HG02870 (cell line): ENCODE measurements around the gene HOMER2.
A peak's percentile ranks its signal among the peaks of the same experiment; 100 is the strongest.
"Not testable (repeated sequence)": the region's sequence is repeated elsewhere in the genome, so short reads cannot be mapped to it uniquely, and the experiment has no call there.

Source experiments
- ATAC-seq: cut with Tn5 transposase; IDR thresholded peaks from one replicate; pipeline ENCODE4 v1.9.1; 2021; ENCODE audit warnings: mild to moderate bottlenecking, moderate library complexity; ENCODE audit not compliant: unreplicated experiment

HOMER2 gene

DNA sequence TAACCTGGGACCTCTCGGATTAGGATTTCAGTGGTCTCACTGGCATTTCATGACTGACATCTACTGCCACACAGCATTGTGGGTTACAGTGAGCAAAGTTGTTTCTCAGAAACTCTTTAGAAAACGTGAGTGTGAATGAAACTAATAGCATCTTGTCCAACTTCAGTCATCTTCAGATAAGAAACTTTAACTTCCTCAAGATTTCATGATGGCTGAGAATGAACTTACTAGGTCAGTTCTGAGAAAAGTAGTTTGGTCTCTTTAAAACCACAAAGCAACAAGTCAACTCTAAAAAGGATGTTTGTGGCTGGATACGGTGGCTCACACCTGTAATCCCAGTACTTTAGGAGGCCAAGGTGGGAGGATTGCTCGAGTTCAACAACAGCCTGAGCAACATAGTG, 14.2 kb upstream of the HOMER2 start:
- ATAC-seq, result peak; percentile 89

DNA sequence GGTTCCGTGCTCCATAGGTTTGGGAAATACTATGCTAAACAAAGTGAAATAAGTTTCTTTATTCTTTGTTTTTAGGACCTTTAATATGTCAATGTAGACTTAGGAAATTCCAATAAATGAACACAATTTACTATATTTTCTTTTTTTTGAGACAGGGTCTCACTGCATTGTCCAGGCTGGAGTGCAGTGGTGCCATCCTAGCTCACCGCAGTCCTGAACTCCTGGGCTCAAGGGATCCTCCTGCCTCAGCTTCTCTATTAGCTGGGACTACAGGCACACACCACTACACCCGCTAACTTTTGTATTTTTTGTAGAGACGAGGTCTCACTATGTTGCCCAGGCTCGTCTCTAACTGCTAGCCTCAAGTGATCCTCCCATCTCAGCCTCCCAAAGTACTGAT, 12.4 kb upstream of the HOMER2 start:
- no peak for ATAC-seq

- no peak for ATAC-seq
Measured at GRCh38 chr15:82963471-82964341, 11.2 kb upstream of the HOMER2 start.

- no peak for ATAC-seq
Measured at GRCh38 chr15:82960766-82961165, 8.2 kb upstream of the HOMER2 start.

DNA sequence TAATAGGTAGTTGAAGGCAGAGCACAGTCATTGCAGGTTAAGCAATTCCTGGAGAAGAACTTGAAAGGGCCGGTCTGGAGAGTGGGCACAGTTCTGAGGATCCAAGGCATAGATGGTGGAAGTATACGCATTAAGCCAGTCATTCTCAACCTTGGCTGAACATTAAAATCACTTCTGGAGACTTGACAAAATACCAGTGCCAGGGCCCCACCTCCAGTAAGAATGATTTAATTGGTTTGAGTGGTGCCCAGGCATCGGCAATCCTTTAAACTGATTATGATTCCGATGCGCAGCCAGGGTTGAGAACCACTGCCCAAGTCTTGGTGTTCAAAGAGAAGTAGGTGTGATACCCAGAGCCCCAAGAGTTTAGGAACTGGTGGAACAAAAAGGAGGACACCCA, 6.9 kb upstream of the HOMER2 start:
- ATAC-seq, result no peak

DNA sequence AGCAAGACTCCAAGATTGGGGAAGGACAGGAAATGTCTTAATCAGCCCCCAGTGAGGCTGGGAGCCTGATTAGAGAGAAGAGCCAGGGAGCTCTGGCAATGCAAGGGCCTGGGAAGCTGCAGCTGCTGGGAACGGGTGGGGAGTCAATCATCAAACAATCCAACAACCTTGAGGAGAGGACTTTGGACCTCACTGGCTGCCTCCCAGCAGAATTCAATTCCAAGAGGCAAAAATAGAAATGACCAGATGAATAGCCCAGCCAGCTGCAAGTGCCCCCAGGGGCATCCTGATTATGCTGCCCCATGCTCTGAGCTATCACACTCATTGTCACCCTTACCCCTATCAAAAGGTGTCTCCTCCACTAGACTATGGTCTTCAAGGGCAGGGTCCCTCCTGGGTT, 6.1 kb upstream of the HOMER2 start:
- ATAC-seq, result no peak

GRCh38 chr15:82951472-82952157, 905 bp downstream of the HOMER2 start:
- ATAC-seq, result no peak

DNA sequence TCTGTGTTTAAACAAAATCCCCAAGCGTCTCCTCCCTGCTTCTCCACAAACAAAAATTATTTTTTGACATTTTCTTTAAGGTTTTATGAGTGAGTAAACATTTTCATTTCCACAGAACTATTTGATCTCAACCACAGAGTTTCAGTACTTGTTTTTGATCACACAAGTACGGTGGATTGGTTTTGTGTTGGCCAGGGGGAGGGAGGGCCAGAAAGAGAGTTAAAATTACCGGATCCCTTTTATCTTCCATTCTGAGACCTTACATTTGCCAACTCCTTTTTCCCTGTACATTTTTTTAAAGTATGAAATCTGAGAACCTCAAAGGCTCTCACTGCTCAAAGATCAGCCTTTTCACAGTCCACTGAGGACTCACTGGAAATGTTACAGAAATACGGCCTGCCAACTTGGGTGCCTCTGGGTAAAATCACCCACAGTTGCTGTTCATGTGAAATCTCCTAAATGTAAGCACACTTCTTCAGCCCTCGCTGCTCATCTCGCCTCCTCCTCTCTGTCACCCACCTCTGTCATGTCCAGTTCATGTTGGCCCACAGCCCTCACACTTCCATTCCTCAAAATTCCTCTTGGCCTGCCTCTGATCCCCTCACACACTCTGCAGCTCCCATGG, 1.7 kb downstream of the HOMER2 start:
- peak; percentile 67 for ATAC-seq

- peak; percentile 23 for ATAC-seq
Measured at GRCh38 chr15:82950295-82950694, 2.2 kb downstream of the HOMER2 start.

GRCh38 chr15:82946155-82946701, 6.3 kb downstream of the HOMER2 start:
- no peak for ATAC-seq

- ATAC-seq, result no peak
Measured at GRCh38 chr15:82945326-82945725, 7.2 kb downstream of the HOMER2 start.

DNA sequence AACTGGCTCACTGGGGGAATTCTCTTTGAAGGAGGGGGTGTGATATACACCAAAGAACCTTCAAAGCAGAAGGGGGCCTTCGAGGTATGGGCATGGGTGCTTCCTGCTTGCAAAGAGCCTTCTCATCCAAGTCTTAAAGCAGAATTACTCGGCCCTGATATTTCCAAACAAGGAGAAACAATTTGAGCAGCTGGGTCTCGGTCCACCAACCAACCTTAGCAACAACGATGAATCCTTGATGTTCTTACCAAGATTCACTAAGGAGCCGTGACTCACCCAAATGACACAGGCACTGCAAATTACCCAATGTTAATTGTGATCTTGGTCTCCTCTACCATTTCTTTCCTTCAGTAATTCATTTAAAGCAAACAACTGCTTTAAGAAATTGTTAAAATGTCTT, 7.7 kb downstream of the HOMER2 start:
- ATAC-seq, result no peak

- no peak for ATAC-seq
Measured at GRCh38 chr15:82944056-82944455, 8.5 kb downstream of the HOMER2 start.

GRCh38 chr15:82943176-82943575, 9.3 kb downstream of the HOMER2 start:
- no peak for ATAC-seq

DNA sequence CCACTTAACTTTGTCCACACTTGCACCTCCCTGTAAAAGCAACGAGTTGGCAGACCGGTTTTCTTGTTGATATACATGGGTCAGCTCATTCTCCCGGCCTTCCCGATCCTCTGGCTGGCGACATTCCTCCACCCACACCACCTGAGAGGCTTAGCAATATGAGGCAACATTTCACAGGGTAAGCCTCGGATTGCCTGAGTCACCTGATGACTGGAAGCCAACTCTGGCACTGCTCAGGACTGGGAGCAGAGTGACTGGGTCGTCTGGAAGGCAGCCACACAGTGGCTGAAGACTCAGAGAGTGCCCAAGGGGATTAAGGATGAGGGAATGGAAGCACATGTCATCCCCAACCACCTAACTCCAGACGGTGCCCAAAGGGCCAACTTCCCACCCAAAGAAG, 9.8 kb downstream of the HOMER2 start:
- no peak for ATAC-seq

DNA sequence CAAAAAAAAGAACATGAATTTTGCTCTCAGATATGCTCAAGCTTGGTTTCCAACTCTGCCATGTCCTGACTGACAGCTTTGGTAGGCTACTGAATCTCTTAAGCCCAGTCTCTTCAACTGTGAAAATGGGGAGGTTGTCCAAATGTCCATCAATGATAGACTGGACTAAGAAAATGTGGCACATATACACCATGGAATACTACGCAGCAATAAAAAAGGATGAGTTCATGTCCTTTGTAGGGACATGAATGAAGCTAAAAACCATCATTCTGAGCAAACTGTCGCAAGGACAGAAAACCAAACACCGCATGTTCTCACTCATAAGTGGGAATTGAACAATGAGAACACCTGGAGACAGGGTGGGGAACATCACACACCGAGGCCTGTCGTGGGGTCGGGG, 12.8 kb downstream of the HOMER2 start:
- ATAC-seq, result not testable (repeated sequence)

GRCh38 chr15:82937712-82938058, 14.8 kb downstream of the HOMER2 start:
- ATAC-seq, result no peak

- no peak for ATAC-seq
Measured at GRCh38 chr15:82936966-82937711, 15.4 kb downstream of the HOMER2 start.

DNA sequence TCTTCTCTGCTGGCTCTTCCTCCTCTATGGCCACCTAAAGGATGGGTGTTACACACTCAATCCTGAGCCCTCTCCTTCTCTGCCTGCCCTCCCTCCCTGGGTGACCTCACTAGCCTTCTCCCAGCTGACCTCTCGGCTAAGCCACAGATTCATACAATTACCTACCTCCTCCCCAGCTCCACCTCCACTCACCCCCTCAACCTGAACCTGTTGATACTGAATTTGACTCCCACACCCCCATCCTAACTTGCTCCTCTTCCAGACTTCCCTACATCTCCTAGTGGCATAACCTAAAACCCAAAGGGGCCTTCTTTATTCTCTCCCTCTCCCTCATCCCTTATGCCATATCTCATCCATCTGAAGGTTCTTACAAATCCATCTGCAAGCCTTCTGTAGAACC, 17.1 kb downstream of the HOMER2 start:
- no peak for ATAC-seq

DNA sequence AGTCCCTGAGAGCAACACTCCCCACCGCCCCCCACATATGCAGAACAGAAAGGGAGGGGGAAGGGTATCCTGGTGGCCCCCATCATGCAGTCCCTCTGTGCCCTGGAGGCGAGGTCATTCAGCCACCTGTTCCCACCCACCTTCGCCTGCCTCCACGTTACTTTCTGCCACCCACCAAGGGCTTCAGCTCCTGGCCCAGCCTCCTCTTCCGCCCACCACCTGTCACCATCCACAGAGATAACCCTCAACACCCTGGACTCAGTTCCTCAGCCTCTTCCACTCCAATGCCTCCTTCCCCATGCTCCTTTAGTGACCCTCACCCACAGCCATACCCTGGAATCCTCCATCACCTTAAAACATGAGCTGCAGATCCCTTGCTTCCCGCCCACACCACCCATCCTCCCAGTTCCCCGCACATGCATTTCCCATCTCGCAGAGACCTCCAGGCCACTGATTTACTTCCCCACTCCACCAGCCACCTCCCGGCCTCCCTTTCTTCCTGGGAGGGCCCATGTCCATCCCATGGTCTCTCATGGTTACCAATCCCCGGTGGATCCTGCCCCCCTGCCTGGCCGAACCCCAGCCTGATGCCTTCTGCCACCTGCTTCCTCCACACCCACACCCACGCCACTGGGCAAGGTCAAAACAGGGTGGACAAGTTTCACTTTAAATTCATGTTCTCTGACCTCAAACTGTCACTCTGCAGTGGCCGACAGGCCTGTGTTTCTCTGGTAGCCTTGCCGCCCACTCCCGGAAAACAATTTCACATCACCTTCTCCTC, 18.2 kb downstream of the HOMER2 start:
- no peak for ATAC-seq
